ENCODE measurements around the gene C1QTNF9B.

DNA sequence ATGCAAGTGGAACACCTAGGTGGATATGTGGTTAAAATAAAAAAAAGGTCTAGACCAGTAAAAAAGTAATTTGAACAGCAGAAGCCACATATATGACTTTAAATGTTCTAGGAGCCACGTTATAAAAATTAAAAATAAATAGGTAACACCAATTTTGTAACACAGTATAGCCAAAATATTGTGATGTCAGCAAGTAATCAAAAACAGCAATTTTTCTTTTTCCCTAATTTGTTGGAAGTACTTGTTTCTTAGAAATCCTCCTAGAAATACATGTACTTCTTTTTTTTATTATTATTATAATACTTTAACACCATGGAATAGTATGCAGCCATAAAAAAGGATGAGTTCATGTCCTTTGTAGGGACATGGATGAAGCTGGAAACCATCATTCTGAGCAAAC, 25.7 kb upstream of the C1QTNF9B start:
- TF ChIP-seq POLR2A (IDR thresholded peaks at IDR 0.05; ENCODE audit: low read depth, low read length) = no peak
- TF ChIP-seq TAF1 (IDR thresholded peaks at IDR 0.05; ENCODE audit: borderline replicate concordance, low read depth, low read length) = no peak
- no peak for TF ChIP-seq POLR2AphosphoS5 (IDR thresholded peaks at IDR 0.05; ENCODE audit: low read depth, low read length)

Measured in GM12892 (cell line).